ENCODE results near the gene WNT7A. TPM values are rescaled to one million over a fixed set of nuclear protein-coding genes. Genes with fewer than 3 reads are reported as not detected.

Gene WNT7A
- total and polyA plus RNA-seq, 4 donors: 1.7 to 4.8 (median 2.0) TPM

GRCh38 chr3:13796701-13797460, 83.0 kb downstream of the WNT7A start:
- no peak for TF ChIP-seq CTCF (IDR thresholded peaks at IDR 0.05; ENCODE audit: control extremely low read depth, extremely low read depth)
- ATAC-seq (ENCODE audit: insufficient read depth, low FRiP score): no peak
- DNase-seq: no peak
- peaks cover 0 to 6% (median 0%) of the 10 kb centered on the region in 4 donors for H3K9me3 ChIP-seq (ENCODE audit: control insufficient read depth in 4 of 4, insufficient read depth in 3 of 4, low read length in 3 of 4)
- peaks cover 0 to 10% (median 3%) of the 10 kb centered on the region in 3 donors for H3K27me3 ChIP-seq (ENCODE audit: control insufficient read depth in 3 of 3, insufficient read depth in 3 of 3, low read length in 2 of 3)
- H3K4me1 ChIP-seq (ENCODE audit: control insufficient read depth in 5 of 5, insufficient read depth in 5 of 5, low read length in 5 of 5): no peaks in the 10 kb centered on the region
- H3K9ac ChIP-seq (ENCODE audit: insufficient read depth in 1 of 2, low read length in 2 of 2): no peak overlapping the region
- no peak overlapping the region for H3K4me3 ChIP-seq
- H3K36me3 ChIP-seq (ENCODE audit: control insufficient read depth in 4 of 4, insufficient read depth in 4 of 4, low read length in 4 of 4): no peaks in the 10 kb centered on the region
- H3K27ac ChIP-seq (ENCODE audit: low read depth in 1 of 2, low read length in 1 of 2): no peak overlapping the region
- 35 to 60% methylated on average over 15 of the region's 15 CpGs for WGBS, 2 donors

GRCh38 chr3:13795816-13796215, 84.1 kb downstream of the WNT7A start:
- Histone ChIP-seq H3K4me3 (no peak overlapping the region), H3K9ac (ENCODE audit: insufficient read depth in 1 of 2, low read length in 2 of 2) (no peak overlapping the region), H3K9me3 (ENCODE audit: control insufficient read depth in 4 of 4, insufficient read depth in 3 of 4, low read length in 3 of 4) (no peaks in the 10 kb centered on the region), H3K27ac (ENCODE audit: low read depth in 1 of 2, low read length in 1 of 2) (no peak overlapping the region), H3K27me3 (ENCODE audit: control insufficient read depth in 3 of 3, insufficient read depth in 3 of 3, low read length in 2 of 3) (peaks cover 0 to 10% (median 3%) of the 10 kb centered on the region in 3 donors), H3K36me3 (ENCODE audit: control insufficient read depth in 4 of 4, insufficient read depth in 4 of 4, low read length in 4 of 4) (no peaks in the 10 kb centered on the region), H3K4me1 (ENCODE audit: control insufficient read depth in 5 of 5, insufficient read depth in 5 of 5, low read length in 5 of 5) (no peaks in the 10 kb centered on the region)
- ATAC-seq (ENCODE audit: insufficient read depth, low FRiP score): no peak
- no peak for DNase-seq
- 46 to 64% methylated on average over 17 of the region's 17 CpGs for WGBS, 2 donors
- TF ChIP-seq CTCF (IDR thresholded peaks at IDR 0.05; ENCODE audit: control extremely low read depth, extremely low read depth): no peak

- H3K27ac ChIP-seq (ENCODE audit: low read depth in 1 of 2, low read length in 1 of 2): no peak overlapping the region
- H3K4me1 ChIP-seq (ENCODE audit: control insufficient read depth in 5 of 5, insufficient read depth in 5 of 5, low read length in 5 of 5): no peaks in the 10 kb centered on the region
- H3K9ac ChIP-seq (ENCODE audit: insufficient read depth in 1 of 2, low read length in 2 of 2): no peak overlapping the region
- H3K36me3 ChIP-seq (ENCODE audit: control insufficient read depth in 4 of 4, insufficient read depth in 4 of 4, low read length in 4 of 4): no peaks in the 10 kb centered on the region
- no peak overlapping the region for H3K4me3 ChIP-seq
- DNase-seq (no peak), ATAC-seq (ENCODE audit: insufficient read depth, low FRiP score) (no peak)
- TF ChIP-seq CTCF (IDR thresholded peaks at IDR 0.05; ENCODE audit: control extremely low read depth, extremely low read depth): no peak
- WGBS, 2 donors: 87 to 94% methylated on average over 9 of the region's 9 CpGs
- peaks cover 0 to 10% (median 3%) of the 10 kb centered on the region in 3 donors for H3K27me3 ChIP-seq (ENCODE audit: control insufficient read depth in 3 of 3, insufficient read depth in 3 of 3, low read length in 2 of 3)
- no peaks in the 10 kb centered on the region for H3K9me3 ChIP-seq (ENCODE audit: control insufficient read depth in 4 of 4, insufficient read depth in 3 of 4, low read length in 3 of 4)
These were observed 85.5 kb downstream of the WNT7A start for GRCh38 chr3:13794322-13794721.
